HG02642 (cell line): Measurements from ENCODE around the gene PRMT5.

Experiments used
- ATAC-seq: cut with Tn5 transposase; IDR thresholded peaks from one replicate; pipeline ENCODE4 v1.9.1; 2021; ENCODE audit warnings: mild to moderate bottlenecking; ENCODE audit not compliant: unreplicated experiment, poor library complexity

Gene PRMT5

DNA sequence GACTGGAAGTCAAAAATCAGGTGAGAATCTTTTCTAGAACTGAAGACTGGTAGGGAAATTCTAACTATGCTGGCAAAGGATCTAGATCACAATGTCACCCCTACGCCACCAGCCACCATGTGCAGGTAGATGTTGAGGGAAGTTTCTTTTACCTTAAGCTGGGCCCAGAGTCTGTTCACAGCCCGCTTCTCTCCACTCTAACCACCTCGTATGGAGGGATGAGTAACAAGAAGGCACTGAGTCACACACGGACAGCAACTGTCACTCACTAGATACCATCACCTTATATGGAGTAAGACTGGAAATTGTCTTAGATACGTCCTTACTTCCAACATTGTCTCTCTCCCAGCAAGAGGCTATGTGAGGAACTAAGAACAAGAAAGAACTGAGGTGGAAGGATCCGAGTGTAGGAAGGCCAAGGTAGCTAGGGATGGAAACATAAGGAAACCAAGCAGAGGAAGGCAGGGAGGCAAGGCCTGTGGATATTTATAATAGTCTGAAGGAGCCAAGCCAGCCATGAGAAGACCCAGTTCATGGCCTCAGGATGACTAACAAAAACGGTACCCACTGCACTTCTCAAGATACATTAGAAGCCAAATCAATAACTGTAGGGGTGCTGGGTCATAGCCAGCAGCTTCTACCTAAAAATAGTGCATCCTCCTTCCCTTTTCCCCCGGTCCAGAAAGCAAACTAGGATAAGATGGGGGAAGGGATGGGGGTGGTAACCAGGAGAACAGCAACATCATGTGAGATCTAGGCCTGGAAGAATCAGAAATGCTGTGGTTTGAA lies 30.7 kb downstream of the PRMT5 start:
- ATAC-seq: no peak

DNA sequence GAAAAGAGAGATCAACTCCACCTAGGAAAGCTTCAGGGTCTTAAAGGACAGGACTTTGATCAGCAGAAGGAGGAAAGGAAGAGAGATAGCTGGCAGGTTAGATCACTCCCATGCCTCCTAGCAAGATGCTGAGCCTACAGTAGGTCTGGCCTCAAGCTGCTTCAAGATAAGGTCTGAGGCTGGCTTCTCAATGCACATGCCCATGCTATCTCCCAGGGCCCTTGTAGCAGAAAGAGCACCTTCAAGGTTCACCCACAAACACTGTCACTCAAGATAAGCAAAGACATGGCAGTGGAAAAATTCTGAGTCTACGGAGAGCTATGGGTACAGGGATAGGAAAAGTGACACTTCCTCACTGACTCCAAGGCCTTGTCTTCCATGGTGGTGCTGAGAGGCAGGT lies 31.8 kb downstream of the PRMT5 start:
- ATAC-seq: no peak

DNA sequence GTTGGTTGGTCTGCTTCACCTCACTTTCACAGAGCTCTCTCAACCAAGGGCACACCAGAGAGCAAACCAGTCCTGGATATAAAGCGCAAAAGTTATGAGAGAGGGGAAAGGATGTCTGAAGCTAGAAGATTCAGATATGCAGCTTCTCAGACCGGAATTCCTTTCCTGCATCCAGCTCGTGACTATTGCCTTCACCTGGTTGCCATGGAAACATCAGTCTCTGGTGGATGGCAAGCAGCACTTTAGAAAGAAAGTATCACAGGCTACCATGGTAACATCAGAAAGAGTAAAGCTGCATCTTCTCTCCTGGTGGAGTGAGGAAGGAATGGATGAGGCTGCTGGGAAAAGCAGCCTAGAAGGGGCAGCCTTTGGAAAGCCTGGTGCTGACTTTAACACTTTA lies 32.4 kb downstream of the PRMT5 start:
- ATAC-seq: no peak

DNA sequence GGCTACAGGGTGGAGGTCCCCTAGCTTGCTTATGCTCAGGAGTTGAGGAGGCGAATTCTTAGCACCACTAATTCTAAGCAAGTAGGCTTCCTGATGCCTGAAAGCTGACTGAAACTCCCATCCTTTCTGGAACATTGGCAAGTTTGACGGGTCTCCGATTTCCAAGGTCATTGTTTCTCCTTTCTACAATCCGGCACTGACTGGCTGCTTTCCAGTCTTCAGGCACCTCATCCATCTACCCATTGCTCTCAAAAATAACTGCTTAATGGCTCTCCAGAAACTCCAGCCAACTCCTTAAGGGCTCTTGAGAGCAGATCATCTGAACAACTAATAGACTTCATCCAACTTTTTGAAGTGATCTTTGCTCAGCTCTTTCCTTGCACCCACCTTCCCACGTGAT lies 32.8 kb downstream of the PRMT5 start:
- no peak for ATAC-seq

DNA sequence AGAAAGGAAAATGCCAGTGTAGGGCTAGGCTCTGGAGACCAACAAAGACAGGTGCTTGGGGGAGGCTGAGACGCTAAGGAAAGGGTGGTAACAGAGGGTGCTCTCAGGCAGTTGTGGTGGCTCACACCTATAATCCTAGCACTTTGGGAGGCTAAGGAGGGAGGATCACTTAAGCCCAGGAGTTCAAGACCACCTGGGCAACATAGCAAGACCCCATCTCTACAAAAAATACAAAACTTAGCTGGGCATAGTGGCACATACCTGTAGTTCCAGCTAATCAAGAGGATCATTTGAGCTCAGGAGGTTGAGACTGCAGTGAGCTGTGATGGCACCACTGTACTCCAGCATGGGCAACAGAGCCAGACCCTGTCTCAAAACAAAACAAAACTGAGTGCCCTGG lies 33.8 kb downstream of the PRMT5 start:
- ATAC-seq: no peak

DNA sequence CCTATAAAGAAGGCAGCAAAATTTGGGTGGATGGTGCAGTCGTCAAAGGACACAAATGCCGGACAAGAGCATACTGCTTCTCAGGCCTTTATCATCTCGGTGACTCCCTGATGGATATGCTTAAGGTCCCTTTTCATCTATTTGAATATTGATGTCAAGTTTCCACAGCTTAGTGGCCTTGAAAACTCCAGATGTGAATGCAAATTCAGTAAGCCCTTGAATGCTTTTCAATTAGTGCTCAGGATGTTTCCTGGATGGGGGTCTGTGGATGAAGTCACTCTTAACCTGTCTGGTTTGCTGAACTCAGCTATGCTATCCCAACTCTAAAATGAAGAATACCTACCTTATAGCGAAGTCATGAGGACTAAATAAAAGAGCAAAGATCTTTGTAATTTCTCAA lies 35.5 kb downstream of the PRMT5 start:
- no peak for ATAC-seq

DNA sequence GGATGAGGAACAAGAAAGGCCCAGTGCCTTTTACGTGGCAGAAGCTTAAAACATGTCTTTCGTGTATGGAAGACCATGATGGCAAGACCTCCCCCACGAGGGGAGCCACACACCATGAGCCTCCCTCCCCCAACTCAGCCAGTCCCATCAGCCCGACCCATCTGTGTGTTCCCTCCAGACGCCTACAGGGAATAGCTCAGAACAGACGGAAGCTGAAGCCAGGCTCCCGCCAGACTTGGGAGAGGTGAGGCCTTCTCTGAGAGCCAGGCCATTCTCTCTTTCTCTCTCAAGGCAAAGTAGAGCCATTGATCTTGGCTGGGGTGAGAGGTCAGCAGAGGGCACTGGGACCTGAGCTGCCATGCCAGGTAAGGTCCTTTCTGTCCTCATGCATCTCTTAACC lies 36.7 kb downstream of the PRMT5 start:
- no peak for ATAC-seq

DNA sequence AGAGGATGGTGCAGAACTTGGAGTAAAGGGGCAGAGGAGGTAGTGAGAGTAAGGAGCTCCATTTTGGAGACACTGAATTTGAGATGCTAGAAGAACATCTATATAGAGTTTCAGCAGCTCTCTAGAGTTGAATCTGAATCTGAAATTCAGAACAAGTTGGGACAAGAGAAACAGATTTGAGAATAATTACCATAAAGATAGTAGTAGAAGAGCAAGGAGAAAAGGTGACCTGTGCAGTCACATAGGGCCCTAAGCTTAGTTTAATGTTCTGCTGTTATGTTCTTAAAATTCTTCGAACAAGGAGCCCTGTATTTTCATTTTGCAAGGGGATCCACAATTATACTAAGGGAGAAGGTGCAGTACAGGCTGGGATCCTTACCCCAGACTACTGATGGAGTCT lies 38.8 kb downstream of the PRMT5 start:
- no peak for ATAC-seq

DNA sequence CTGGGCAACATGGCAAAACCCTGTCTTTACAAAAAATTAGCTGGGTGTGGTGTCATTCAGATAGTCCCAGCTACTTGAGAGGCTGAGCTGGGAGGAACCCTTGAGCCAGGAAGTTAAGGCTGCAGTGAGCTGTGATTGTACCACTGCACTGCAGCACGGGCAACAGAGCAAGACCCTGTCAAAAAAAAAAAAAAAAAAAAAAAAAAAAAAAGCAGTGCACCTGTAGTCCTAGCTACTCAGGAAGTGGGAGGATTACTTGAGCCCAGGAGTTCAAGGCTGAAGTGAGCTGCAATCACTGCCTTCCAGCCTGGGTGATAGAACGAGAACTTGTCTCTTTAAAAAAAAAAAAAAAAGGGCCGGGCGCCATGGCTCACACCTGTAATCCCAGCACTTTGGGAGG lies 40.5 kb downstream of the PRMT5 start:
- no peak for ATAC-seq

DNA sequence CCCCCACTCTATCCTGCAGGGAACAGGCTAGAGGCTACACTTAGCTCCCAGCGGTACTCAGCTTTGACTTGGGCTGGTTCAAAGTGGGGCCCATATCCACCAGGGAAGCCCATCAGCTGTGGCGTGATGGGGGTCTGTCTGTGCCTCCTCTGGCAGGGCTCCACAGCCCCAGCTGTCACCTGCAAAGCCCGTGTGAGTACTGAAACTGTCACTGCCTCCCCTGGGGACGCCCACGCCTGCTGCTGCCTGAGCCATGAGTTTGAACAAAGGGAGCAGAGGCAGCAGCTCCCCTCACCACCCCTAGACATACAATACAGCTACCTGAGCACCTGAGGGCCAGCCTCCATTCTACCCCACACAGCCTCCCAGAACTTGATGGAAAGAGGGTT lies 41.2 kb downstream of the PRMT5 start:
- ATAC-seq: peak; percentile 49

DNA sequence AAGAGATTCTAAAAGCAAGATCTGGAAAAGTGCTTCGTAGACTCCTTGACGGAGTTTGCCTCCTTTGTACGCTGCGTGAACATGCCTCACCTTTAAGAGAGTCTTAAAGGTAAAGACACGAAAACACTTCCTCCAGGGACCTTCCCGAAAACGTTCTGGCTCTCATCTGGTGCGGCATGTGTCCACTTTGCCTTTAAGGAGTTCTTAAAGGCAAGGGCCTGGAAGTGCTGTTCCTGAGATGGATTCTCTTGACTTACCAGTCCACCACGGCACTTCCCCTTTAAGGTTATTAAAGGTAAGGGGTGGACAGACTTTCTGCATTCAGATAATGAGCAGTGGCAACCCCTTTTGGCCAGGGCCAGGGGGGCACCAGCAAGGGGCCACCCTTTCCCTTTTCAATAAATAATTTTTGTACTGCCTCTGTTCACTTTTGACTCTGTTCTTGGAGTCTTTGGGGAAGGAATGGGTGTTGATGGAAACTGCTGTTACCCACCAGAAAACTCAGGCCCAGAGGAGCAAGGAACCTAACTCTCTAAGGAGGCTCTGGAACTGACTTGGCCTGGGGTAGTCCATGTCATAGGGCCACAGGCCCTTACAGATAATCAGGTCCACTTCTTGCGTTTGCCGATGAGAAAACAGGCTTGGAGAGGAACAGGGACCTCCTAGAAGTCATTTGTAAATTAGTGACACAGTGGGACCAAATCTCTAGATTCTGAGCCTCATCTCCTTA lies 41.8 kb downstream of the PRMT5 start:
- peak; percentile 37 for ATAC-seq

DNA sequence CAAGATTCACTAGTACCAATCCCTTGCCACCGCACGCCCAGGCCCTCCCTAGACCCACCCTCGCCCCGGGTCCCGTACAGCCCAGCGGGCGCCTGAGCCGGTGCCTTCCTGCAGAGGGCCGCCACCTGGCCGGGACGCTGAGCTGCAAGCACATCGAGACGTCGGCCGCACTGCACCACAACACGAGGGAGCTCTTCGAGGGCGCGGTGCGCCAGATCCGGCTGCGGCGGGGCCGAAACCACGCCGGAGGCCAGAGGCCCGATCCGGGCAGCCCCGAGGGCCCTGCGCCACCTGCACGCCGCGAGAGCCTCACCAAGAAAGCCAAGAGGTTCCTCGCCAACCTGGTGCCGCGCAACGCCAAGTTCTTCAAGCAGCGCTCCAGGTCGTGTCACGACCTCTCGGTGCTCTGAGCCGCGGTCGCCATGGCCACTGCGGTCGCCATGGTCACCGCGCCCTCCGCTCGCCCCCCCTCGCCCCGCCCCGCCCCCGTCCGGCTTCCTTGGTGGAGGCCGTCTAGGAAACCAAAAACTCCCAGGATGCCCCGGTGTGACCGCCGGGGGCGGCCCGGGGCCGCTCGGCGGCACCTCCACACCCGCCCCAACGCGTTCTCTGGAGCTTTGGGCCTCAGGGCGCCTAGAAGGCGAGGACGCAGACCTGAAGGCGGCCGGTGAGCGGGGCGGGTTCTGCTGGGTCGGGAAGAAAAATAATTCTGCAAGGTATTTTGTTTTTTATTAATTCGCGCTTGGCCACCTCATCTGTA lies 42.5 kb downstream of the PRMT5 start:
- peak; percentile 59 for ATAC-seq

DNA sequence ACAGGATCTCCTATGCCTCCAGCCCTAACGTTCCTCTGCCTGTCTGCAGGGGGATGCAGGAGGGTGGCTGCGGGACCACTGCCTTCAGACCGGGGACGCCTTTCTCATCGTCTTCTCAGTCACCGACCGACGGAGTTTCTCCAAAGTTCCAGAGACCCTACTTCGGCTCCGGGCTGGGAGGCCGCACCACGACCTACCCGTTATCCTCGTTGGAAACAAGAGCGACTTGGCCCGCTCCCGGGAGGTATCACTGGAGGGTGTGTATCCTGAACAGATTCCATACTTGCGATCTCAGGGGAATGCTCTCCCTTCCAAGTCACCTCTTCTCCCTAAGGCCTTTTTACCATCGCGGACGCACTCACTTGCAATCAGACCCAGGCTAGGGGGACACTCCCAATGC lies 43.2 kb downstream of the PRMT5 start:
- ATAC-seq: no peak

DNA sequence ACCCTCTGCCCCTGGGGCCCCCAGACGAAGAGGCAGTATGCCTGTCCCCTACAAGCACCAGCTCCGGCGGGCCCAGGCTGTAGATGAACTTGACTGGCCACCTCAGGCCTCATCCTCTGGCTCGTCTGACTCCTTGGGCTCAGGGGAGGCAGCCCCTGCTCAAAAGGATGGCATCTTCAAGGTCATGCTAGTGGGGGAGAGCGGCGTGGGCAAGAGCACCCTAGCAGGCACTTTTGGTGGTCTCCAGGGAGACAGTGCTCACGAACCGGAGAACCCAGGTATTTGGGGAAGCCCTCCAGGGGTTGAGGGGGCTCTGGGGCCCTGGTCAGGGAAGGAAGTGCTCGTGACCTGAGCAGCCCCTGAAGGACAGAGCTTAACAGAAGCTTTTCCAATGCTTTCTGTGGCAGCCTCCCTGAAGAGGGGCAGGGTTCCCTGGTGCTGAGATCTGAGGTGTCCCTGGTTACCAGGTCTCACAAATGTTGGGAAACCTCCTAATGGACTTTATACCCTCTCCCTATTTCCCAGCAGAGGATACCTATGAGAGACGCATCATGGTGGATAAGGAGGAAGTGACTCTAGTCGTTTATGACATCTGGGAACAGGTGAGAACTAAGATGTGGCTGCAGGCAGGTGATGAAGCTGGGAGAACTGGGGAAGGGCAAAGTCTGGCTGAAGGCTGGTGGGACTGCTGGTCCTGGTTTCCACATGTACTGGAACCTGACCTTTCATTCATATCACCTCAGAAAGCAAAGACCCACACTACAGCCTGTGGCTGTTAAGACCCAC lies 44.2 kb downstream of the PRMT5 start:
- ATAC-seq: no peak

DNA sequence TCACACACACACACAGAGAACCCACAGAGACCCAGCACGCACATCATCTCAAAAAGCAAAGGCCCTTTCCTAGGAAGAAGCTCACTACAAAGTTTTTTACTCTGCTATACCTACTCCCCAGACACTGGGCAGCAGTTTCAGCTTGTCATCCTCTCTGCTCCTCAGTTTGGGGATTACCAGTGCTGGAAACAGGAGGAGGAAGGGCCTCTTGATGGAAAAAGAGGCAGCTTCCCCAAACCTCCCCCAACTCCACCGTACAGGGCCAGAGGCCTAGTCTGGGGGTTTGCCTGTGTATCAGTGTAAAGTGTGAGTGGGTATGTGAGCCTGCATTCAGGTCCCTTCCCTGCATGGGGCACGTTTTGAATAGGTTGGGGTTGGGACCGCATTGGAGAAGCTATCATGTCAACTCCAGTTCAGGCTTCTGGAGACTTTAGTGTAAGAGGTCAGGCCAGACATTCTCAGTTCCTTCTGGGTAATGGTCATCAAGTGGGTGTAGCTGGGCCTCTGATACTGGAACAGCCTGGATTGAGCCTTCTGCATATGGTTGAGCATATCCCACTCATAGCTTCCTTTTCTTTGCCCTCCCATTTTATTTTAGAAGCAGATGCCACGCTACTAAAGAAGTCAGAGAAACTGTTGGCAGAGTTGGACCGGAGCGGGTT lies 45.0 kb downstream of the PRMT5 start:
- no peak for ATAC-seq

DNA sequence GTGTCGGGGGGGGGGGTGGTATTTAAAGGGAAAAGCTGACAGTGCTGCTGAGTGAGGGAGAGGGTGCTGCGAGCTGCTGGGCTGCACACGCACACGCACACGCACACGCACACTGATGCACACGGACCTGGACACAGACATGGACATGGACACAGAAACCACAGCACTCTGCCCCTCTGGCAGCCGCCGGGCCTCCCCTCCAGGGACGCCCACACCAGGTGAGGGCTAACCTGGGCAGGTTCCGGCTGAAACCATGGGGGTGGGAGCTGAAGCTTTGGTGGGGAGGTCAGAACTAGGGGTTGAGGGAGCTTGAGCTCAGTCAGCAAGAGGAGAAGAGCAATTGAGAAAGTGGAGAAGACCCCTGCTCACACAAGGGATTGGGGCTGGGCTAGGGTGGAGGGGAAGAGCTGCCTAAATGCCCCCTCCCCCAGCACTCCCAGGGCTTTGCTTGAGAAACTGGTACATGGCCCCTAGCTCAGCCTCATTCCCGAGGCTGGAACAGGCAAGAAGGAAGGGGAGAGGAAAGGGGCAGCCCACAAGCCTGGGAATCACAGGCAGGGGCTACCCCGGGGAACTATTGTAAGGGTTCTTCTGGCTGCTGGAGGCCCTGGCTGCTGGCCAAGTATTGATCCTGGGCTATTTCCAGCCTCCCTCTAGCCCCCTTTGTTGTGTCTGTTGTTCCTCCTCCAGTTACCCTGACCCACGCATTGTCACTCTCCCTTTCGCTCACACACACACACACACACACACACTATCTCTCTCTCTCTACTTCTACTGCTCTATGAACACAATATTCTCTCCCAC lies 45.8 kb downstream of the PRMT5 start, which contains the start of gene REM2:
TSS of gene REM2 (plus strand) at position 50 of the 804 bp plus-strand sequence. CDS start at position 116, 66 bp downstream.
- ATAC-seq: no peak

DNA sequence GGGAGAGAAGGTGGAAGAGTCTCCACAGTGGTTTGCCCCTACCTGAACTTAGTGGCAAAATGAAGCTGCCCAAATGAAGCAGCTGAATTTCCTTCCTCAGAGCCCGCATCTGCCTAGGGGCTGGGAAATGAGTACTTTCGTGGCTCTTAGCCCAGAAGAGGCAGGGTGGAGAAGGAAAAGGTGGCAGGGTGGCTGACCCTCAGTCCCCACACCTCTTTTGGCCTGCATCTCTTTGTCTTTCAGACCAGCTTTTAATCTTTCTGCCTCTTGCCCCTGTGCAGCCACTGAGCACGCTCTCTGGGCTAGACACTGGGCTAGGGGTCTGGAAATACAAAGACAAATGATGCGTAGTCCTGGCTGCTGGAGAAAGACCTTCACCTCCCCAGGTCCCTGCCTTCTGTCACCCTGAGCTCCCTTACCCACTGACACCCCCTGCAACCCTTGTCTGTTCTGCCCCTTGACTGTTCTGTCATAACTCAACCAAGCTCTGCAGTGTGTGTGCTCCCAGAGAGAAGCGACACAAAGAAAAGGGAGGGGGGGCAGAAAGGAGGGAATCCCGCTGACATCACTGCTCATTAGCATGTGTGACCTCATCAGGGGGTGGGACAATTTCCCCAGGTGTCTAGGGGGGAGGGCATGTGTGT lies 46.5 kb downstream of the PRMT5 start:
- ATAC-seq: no peak

DNA sequence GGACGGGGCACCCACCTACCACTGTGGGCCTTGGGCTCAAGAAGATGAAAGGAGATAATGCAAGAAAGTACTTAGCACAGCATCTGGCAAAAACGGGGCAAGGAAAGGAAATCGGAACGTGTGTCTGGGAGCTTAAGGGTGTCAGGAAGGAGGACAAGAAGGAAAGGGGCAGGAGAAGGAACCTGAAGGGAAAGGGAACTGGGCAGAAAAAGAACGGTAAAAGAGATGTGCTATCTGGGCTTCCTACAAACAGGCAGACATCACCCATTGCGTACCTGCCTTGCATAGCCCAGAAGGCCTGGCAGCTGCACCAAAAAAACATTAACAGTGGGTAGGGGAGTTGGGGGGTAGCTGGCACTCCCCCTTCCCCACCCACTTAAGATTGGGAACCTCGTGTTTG lies 47.1 kb downstream of the PRMT5 start:
- no peak for ATAC-seq
